K562 (cell line): ENCODE results near the gene BIN1. TPM values are rescaled to one million over a fixed set of nuclear protein-coding genes. Genes with fewer than 3 reads are reported as not detected.

Experiments
- ATAC-seq: fragments of 200-7000 bp; cut with Tn5 transposase; 3 replicates; pipeline ENCODE4 v1.9.1; 2020; ENCODE audit warnings: moderate library complexity
- BruUV-seq: library from RNA; stranded (reverse); fragments of 400-500 nt; replicated peaks from 2 replicates; lab custom pipeline; 2021; lab: Mats Ljungman, UMichigan
- CTCF ChIA-PET: fragments of 300-600 bp; formaldehyde crosslinking; extraction: SDS; loops from one replicate; lab custom pipeline; 2021; ENCODE audit warnings: low intra/inter-chr PET ratio; lab: Yijun Ruan, JAX
- POLR2A ChIA-PET: fragments of 300-600, 350-650 bp; sonication (Branson Sonifier 250); formaldehyde crosslinking; extraction: SDS; loops from one replicate; lab custom pipeline; 2021; ENCODE audit warnings: antibody characterized with exemption, inconsistent platforms; lab: Yijun Ruan, JAX
- DNase-seq, 4 experiments: peaks; one replicate each; pipeline versions ENCODE4 v3.0.0 to v3.0.0-alpha.2; 2011 to 2018; ENCODE audit warnings: low spot score in 3 of 4, mixed read lengths in 3 of 4; ENCODE audit errors: extremely low read depth in 1 of 4
- FAIRE-seq: peaks from 2 replicates; lab custom pipeline; 2011; peaks lifted over from hg19 to GRCh38; lab: Jason Lieb, UNC
- H2AFZ ChIP-seq: 2 replicates; pipeline ENCODE4 v1.6.0; 2011; ENCODE audit warnings: low read depth, low read length, control low read depth, inconsistent platforms
- H3K27ac ChIP-seq: fragments of 200-600 bp; 3 replicates; pipeline ENCODE4 v1.8.0; 2011; ENCODE audit warnings: low read depth, mild to moderate bottlenecking, control low read depth, inconsistent platforms, low read length, moderate library complexity, mixed read lengths; ENCODE audit errors: extremely low read depth
- H3K27me3 ChIP-seq, 2 experiments: fragments of 300-600 bp in 1 of 2; 2 replicates in 1 of 2; 3 replicates in 1 of 2; pipeline versions ENCODE4 v1.6.0 to v1.8.0; 2011; ENCODE audit warnings: inconsistent platforms in 2 of 2, low read length in 2 of 2, mild to moderate bottlenecking in 1 of 2, mixed read lengths in 1 of 2, moderate library complexity in 1 of 2; ENCODE audit not compliant: control insufficient read depth in 2 of 2, insufficient read depth in 2 of 2
- H3K36me3 ChIP-seq: fragments of 300-600 bp; 3 replicates; pipeline ENCODE4 v1.8.0; 2011; ENCODE audit warnings: mild to moderate bottlenecking, low read length, inconsistent platforms; ENCODE audit not compliant: control insufficient read depth, insufficient read depth
- H3K4me1 ChIP-seq, 2 experiments: fragments of 200-600 bp in 1 of 2; replicated peaks in 1 of 2; 2 replicates in 1 of 2; 3 replicates in 1 of 2; pipeline versions ENCODE4 v1.5.1 to v1.8.0; 2011; ENCODE audit warnings: inconsistent platforms in 2 of 2, low read length in 2 of 2, mild to moderate bottlenecking in 1 of 2, mixed read lengths in 1 of 2, moderate library complexity in 1 of 2; ENCODE audit not compliant: control insufficient read depth in 2 of 2, insufficient read depth in 2 of 2
- H3K4me2 ChIP-seq: 2 replicates; pipeline ENCODE4 v1.6.1; 2011; ENCODE audit warnings: low read length, control low read depth, inconsistent platforms, mixed read lengths; ENCODE audit not compliant: insufficient read depth
- H3K4me3 ChIP-seq: fragments of 200-600 bp; sonication (generic), shearing (Covaris generic); 2 replicates; pipeline ENCODE4 v1.5.1; 2016; ENCODE audit warnings: control low read depth, inconsistent platforms
- H3K79me2 ChIP-seq: fragments of 200-600 bp; 3 replicates; pipeline ENCODE4 v1.8.0; 2011; ENCODE audit warnings: low read length, inconsistent platforms; ENCODE audit not compliant: control insufficient read depth, insufficient read depth
- H3K9ac ChIP-seq, 2 experiments: 2 replicates each; pipeline versions ENCODE4 v1.6.0 to v1.6.1; 2011; ENCODE audit warnings: low read depth in 2 of 2, low read length in 2 of 2, control low read depth in 1 of 2, inconsistent platforms in 1 of 2, mild to moderate bottlenecking in 1 of 2, mixed read lengths in 1 of 2; ENCODE audit not compliant: insufficient read depth in 1 of 2
- H3K9me1 ChIP-seq: one replicate; pipeline ENCODE4 v1.6.0; 2011; ENCODE audit warnings: inconsistent platforms, mild to moderate bottlenecking, low read length, moderate library complexity; ENCODE audit not compliant: control insufficient read depth, insufficient read depth
- H3K9me3 ChIP-seq: replicated peaks from 2 replicates; pipeline ENCODE4 v1.5.1; 2011; ENCODE audit warnings: low read depth, low read length, inconsistent platforms; ENCODE audit not compliant: control insufficient read depth, insufficient read depth
- H4K20me1 ChIP-seq: replicated peaks from 2 replicates; pipeline ENCODE4 v1.6.1; 2011; ENCODE audit warnings: low read length, inconsistent platforms, mixed read lengths; ENCODE audit not compliant: control insufficient read depth, insufficient read depth
- ARHGAP35 ChIP-seq: fragments of 450-650 bp; IDR thresholded peaks from 2 replicates; pipeline ENCODE4 v1.6.1; 2018; ENCODE audit not compliant: partially characterized antibody
- CREB5 ChIP-seq: fragments of 250-450 bp; sonication (Bioruptor Pico); IDR thresholded peaks from 2 replicates; pipeline ENCODE4 v1.5.0; 2020; ENCODE audit warnings: mild to moderate bottlenecking
- EP300 ChIP-seq: IDR thresholded peaks from 2 replicates; pipeline ENCODE4 v1.6.1; 2012; ENCODE audit warnings: low read length, improper control_type of control experiment
- HBP1 ChIP-seq: fragments of 450-650 bp; formaldehyde crosslinking; IDR thresholded peaks from 2 replicates; pipeline ENCODE4 v1.4.0; 2022; ENCODE audit warnings: missing genetic modification characterization
- KHSRP ChIP-seq: fragments of 450-650 bp; IDR thresholded peaks from 2 replicates; pipeline ENCODE4 v1.6.1; 2017
- PHF8 ChIP-seq: fragments of 200-600 bp; sonication (generic); IDR thresholded peaks from 2 replicates; pipeline ENCODE4 v1.6.1; 2012; ENCODE audit warnings: mixed run types, mild to moderate bottlenecking, inconsistent platforms, low read length, moderate library complexity, borderline replicate concordance
- TEAD2 ChIP-seq: fragments of 450-650 bp; IDR thresholded peaks from 2 replicates; pipeline ENCODE4 v1.6.1; 2016; ENCODE audit warnings: missing genetic modification characterization, control low read depth, missing compliant biosample characterization
- TRIM28 ChIP-seq: fragments of 450-650 bp; IDR thresholded peaks from 2 replicates; pipeline ENCODE4 v1.6.1; 2017
- U2AF1 ChIP-seq: fragments of 200-400 bp; formaldehyde crosslinking; optimal IDR thresholded peaks from 2 replicates; pipeline ENCODE3; 2017; ENCODE audit warnings: mild to moderate bottlenecking, low read depth, low read length, moderate library complexity
- ZBTB40 ChIP-seq, 2 experiments: fragments of 450-650 bp in 1 of 2; sonication (generic) in 1 of 2; formaldehyde crosslinking in 1 of 2; IDR thresholded peaks; 2 replicates each; pipeline versions ENCODE4 v1.7.1 to v1.9.0; 2016 to 2022; ENCODE audit warnings: inconsistent platforms in 1 of 2, mild to moderate bottlenecking in 1 of 2, missing genetic modification reagents in 1 of 2
- WGBS: fragments of 100-300 bp; shearing (Covaris generic); methylation state at CpG from one replicate; pipeline ENCODE4 v1.1.6; 2016; ENCODE audit warnings: low coverage, mixed read lengths; ENCODE audit not compliant: insufficient coverage; ENCODE audit errors: missing lambda C conversion rate; 5-methylcytosine and 5-hydroxymethylcytosine counted together
- in situ Hi-C: fragments of 300-500 bp; cut with MboI; formaldehyde crosslinking; loops from 4 replicates; pipeline ENCODE4 v1.15.0; 2018; ENCODE audit warnings: inconsistent platforms, mixed read lengths
- intact Hi-C: fragments of 100-400 bp; cut with micrococcal nuclease; formaldehyde crosslinking; loops from 2 replicates; pipeline ENCODE4 v1.14.2; 2022
- polyA plus RNA-seq, 8 experiments: library from polyadenylated mRNA; depleted of rRNA in 4 of 8; stranded (reverse) in 5 of 8; unstranded in 3 of 8; fragments of >200 nt; fragmentation: Nextera tagmentation in 2 of 8; fragmentation: Illumina TruSeq in 1 of 8; extraction: Ambion mirVana in 2 of 8; extraction: Trizol in 1 of 8; gene quantifications; 2 replicates each; pipeline versions ENCODE4 v1.2.1 to v1.2.3, GENCODE V29; 2011 to 2014; ENCODE audit warnings: inconsistent platforms in 1 of 8, missing spikeins in 1 of 8
- total RNA-seq, 7 experiments: library from RNA; depleted of rRNA in 6 of 7; stranded (reverse); fragments of >200 nt in 6 of 7; fragmentation: Illumina TruSeq in 2 of 7; extraction: Trizol in 2 of 7; gene quantifications; 2 replicates each; pipeline versions ENCODE4 v1.2.1 to v1.2.3, GENCODE V29; 2011 to 2021; ENCODE audit warnings: low replicate concordance in 1 of 7

The BIN1 gene
- total and polyA plus RNA-seq, 9 of the 15 experiments (the other 6 are each of a cell fraction or from before 2014, with no cell fraction given): 0.04 to 2.8 (median 0.79) TPM; not detected in 1

GRCh38 chr2:127146820-127147502, 40.0 kb upstream of the BIN1 start:
- DNase-seq (no peak), FAIRE-seq (no peak), ATAC-seq (no peak)
- no TSS peak for BruUV-seq
- ChIA-PET POLR2A (interaction anchor here (0.5 kb wide), 1 partner anchor 143 kb away, joined by 3 read pairs; no protein-coding TSS in a partner anchor), CTCF (no interaction called here)
- H3K4me3 ChIP-seq: no peak overlapping the region
- WGBS: 2% methylated on average over 10 of the region's 10 CpGs
- peaks cover 0 to 42% of the 10 kb centered on the region in 2 experiments; a peak in 3 of 5 replicates for H3K27me3 ChIP-seq
- no peak overlapping the region for H3K9ac ChIP-seq
- H3K4me1 ChIP-seq: no peaks in the 10 kb centered on the region; a peak in 1 of 5 replicates
- no peaks in the 10 kb centered on the region for H3K79me2 ChIP-seq
- no peak overlapping the region for H3K27ac ChIP-seq
- no peaks in the 10 kb centered on the region for H3K36me3 ChIP-seq
- intact Hi-C loops (no loop called here), in situ Hi-C loops (no loop called here)
- H2AFZ ChIP-seq: no peak overlapping the region
- no peaks in the 10 kb centered on the region for H4K20me1 ChIP-seq
- H3K4me2 ChIP-seq: no peak overlapping the region
- no peaks in the 10 kb centered on the region for H3K9me1 ChIP-seq
- no peaks in the 10 kb centered on the region for H3K9me3 ChIP-seq
- no peak for TF ChIP-seq U2AF1
- no peak for TF ChIP-seq EP300
- TF ChIP-seq TEAD2: no peak
- no peak for TF ChIP-seq KHSRP
- TF ChIP-seq ARHGAP35: no peak
- TF ChIP-seq CREB5: no peak
- no peak for TF ChIP-seq ZBTB40 (IDR thresholded peaks at IDR 0.05)
- TF ChIP-seq ZBTB40 (CRISPR knock-in tag; IDR thresholded peaks at IDR 0.05): no peak
- no peak for TF ChIP-seq HBP1 (CRISPR knock-in tag)
- no peak for TF ChIP-seq TRIM28
- TF ChIP-seq PHF8: no peak
